Testis (tissue), 2 donors: ENCODE data around the gene RDX.

Experiments used
- POLR2A ChIP-seq: fragments of 450-650 bp; IDR thresholded peaks from one replicate; pipeline ENCODE4 v1.6.1; 2017; ENCODE audit warnings: antibody characterized with exemption, mild to moderate bottlenecking, moderate library complexity
- TF ChIP-seq, protein P1 (sequence below), 3 experiments: fragments of 450-650 bp in 2 of 3; fragments of 200-600 bp in 1 of 3; sonication (generic) in 1 of 3; IDR thresholded peaks; one replicate each; pipeline ENCODE4 v1.5.1; 2016 to 2019; ENCODE audit warnings: antibody characterized with exemption in 3 of 3, mild to moderate bottlenecking in 2 of 3, moderate library complexity in 1 of 3

- TF ChIP-seq POLR2A = no peak
- TF ChIP-seq, protein P1, sequence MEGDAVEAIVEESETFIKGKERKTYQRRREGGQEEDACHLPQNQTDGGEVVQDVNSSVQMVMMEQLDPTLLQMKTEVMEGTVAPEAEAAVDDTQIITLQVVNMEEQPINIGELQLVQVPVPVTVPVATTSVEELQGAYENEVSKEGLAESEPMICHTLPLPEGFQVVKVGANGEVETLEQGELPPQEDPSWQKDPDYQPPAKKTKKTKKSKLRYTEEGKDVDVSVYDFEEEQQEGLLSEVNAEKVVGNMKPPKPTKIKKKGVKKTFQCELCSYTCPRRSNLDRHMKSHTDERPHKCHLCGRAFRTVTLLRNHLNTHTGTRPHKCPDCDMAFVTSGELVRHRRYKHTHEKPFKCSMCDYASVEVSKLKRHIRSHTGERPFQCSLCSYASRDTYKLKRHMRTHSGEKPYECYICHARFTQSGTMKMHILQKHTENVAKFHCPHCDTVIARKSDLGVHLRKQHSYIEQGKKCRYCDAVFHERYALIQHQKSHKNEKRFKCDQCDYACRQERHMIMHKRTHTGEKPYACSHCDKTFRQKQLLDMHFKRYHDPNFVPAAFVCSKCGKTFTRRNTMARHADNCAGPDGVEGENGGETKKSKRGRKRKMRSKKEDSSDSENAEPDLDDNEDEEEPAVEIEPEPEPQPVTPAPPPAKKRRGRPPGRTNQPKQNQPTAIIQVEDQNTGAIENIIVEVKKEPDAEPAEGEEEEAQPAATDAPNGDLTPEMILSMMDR (IDR thresholded peaks at IDR 0.05) = no peak
Observed at GRCh38 chr11:110331626-110332025, 35.2 kb upstream of the RDX start.
